ENCODE measurements around the gene OTOG. TPM values are rescaled to one million over a fixed set of nuclear protein-coding genes. Genes with fewer than 3 reads are reported as not detected.

Gene OTOG
- total RNA-seq, 1 donor from 2014 or later: not detected

DNA sequence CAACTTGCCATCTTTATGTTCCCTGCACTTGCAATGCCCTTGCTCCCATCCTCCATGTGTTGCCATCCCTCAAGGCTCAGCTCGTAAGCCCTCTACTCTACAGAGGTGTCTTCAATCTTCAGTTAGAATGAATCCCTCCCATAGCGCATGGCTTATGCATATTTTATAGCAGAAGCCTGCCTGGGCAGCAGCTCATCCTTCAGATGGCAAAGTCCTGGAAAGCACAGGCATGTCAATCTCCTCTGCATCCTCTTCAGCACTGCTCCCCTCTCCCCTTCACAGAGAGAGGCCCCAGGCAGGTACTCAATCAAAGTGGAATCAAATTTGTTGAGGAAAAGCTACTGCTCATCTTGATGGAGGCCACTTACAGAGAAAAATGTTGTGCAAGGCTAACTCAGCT lies 39.3 kb upstream of the OTOG start:
- Histone ChIP-seq H3K4me3 (no peak overlapping the region), H3K27me3 (no peaks in the 10 kb centered on the region), H3K27ac (no peak overlapping the region), H3K4me1 (no peaks in the 10 kb centered on the region), H3K36me3 (no peaks in the 10 kb centered on the region), H3K9me3 (no peaks in the 10 kb centered on the region)
- intact Hi-C loops (cut with DNase I): no loop called here
- DNase-seq (ENCODE audit: extremely low spot score in 2 of 2): no peak
- TF ChIP-seq POLR2AphosphoS5 (IDR thresholded peaks at IDR 0.05; ENCODE audit: insufficient read depth in 1 of 2, low read depth in 1 of 2) (no peak), POLR2A (IDR thresholded peaks at IDR 0.05) (no peak)
- TF ChIP-seq, protein P1, sequence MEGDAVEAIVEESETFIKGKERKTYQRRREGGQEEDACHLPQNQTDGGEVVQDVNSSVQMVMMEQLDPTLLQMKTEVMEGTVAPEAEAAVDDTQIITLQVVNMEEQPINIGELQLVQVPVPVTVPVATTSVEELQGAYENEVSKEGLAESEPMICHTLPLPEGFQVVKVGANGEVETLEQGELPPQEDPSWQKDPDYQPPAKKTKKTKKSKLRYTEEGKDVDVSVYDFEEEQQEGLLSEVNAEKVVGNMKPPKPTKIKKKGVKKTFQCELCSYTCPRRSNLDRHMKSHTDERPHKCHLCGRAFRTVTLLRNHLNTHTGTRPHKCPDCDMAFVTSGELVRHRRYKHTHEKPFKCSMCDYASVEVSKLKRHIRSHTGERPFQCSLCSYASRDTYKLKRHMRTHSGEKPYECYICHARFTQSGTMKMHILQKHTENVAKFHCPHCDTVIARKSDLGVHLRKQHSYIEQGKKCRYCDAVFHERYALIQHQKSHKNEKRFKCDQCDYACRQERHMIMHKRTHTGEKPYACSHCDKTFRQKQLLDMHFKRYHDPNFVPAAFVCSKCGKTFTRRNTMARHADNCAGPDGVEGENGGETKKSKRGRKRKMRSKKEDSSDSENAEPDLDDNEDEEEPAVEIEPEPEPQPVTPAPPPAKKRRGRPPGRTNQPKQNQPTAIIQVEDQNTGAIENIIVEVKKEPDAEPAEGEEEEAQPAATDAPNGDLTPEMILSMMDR (IDR thresholded peaks at IDR 0.05): no peak

DNA sequence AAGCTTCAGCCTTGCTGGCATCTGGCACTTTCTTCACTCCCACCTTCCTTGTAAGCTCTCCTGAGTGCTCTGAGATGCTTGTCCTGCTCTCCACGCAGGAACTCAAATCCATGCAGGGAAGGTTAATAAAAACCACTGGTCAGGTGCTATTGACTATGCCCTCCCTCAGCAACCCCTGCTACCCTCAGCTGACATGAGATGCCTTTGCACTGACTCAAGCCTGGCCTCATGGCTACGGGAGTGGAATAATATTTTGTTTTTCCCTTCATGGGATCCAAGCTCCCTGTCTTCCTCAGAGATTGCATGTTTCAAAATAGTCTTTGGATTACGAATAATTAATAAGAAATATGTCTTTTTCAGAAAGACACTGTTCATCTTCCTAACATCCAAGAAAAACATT lies 38.8 kb upstream of the OTOG start:
- H3K9me3 ChIP-seq: no peaks in the 10 kb centered on the region
- H3K27ac ChIP-seq: no peak overlapping the region
- intact Hi-C loops (cut with DNase I): no loop called here
- no peaks in the 10 kb centered on the region for H3K27me3 ChIP-seq
- no peaks in the 10 kb centered on the region for H3K4me1 ChIP-seq
- H3K4me3 ChIP-seq: no peak overlapping the region
- no peak for DNase-seq (ENCODE audit: extremely low spot score in 2 of 2)
- TF ChIP-seq POLR2A (IDR thresholded peaks at IDR 0.05): no peak
- TF ChIP-seq, protein P1 (IDR thresholded peaks at IDR 0.05): no peak
- TF ChIP-seq POLR2AphosphoS5 (IDR thresholded peaks at IDR 0.05; ENCODE audit: insufficient read depth in 1 of 2, low read depth in 1 of 2): no peak
- H3K36me3 ChIP-seq: no peaks in the 10 kb centered on the region

DNA sequence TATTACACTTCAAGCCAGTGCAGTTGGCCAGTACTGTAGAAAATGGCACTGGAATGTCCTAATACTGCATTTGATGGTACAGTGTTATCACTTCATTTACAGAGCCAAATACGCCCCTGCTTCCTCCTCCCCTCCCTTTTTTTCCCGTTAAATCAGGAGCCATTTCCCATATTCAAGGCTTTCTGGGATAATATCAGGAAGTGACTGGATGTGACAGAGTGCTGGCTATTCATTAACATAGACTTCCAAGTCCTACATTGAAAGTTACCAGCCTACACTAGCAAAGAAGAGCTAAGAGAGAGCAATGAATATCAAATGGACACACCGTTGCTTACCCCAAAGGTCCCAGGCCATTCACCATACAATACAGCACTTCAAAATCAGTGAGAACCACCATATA lies 38.3 kb upstream of the OTOG start:
- no peak overlapping the region for H3K27ac ChIP-seq
- H3K4me3 ChIP-seq: no peak overlapping the region
- intact Hi-C loops (cut with DNase I): no loop called here
- no peaks in the 10 kb centered on the region for H3K27me3 ChIP-seq
- DNase-seq (ENCODE audit: extremely low spot score in 2 of 2): no peak
- H3K4me1 ChIP-seq: no peaks in the 10 kb centered on the region
- TF ChIP-seq, protein P1 (IDR thresholded peaks at IDR 0.05): no peak
- TF ChIP-seq POLR2AphosphoS5 (IDR thresholded peaks at IDR 0.05; ENCODE audit: insufficient read depth in 1 of 2, low read depth in 1 of 2) (no peak), POLR2A (IDR thresholded peaks at IDR 0.05) (no peak)
- H3K9me3 ChIP-seq: no peaks in the 10 kb centered on the region
- no peaks in the 10 kb centered on the region for H3K36me3 ChIP-seq

DNA sequence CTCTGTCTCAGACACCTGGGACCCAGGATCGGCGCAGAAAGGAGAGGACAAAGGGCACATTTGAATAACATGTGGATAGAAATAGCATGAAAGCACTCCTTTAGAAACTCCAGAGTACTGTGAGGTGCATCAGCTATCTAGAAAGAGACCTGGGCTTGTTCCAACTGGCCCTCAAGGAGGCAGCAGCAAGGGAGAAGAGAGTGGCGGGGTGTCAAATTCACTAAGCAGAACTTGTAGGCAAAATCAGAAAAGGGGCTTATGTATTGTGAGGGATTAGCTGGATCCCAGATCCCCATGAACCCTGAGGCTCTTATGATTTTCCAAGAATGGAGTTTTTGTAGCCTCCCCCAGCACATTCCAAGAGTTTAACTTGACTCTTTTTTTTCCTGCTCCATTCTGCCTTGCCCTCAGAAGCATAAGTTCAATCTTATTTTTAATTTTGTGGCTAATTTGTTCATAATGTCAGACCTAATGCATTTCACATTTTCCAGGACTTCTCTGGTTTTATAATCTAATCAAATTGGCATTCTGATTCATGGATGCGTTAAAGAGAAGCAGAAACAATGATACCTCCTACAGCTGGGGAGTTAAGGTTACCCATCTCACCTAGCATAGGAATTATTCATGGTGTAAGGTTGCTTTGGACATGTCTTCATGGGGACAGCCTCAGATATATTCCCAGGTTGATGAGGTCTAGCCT lies 36.4 kb upstream of the OTOG start:
- H3K4me1 ChIP-seq: no peaks in the 10 kb centered on the region
- DNase-seq (ENCODE audit: extremely low spot score in 2 of 2): no peak
- H3K36me3 ChIP-seq: no peaks in the 10 kb centered on the region
- intact Hi-C loops (cut with DNase I): no loop called here
- TF ChIP-seq POLR2AphosphoS5 (IDR thresholded peaks at IDR 0.05; ENCODE audit: insufficient read depth in 1 of 2, low read depth in 1 of 2): no peak
- H3K9me3 ChIP-seq: no peaks in the 10 kb centered on the region
- H3K27ac ChIP-seq: no peak overlapping the region
- H3K4me3 ChIP-seq: no peak overlapping the region
- no peaks in the 10 kb centered on the region for H3K27me3 ChIP-seq

DNA sequence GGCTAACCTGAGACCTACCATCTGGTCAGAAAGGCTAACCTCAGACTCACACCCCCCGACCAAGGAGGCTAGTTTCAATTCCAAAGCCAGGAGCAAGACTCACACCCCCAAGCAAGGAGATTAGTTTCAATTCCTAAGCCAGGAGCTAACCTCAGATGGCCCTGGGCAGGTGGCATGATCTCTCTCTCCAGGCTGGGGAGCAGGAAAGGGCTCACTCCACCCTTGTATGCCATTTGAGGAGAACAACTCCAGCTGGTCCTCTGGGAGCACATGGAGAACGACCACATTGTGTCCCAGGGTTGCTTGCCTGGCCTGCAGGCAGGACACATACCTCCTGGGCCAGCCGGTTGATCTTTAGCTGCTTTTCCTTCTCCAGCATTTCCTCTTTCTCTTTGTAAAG lies 35.5 kb upstream of the OTOG start:
- no peaks in the 10 kb centered on the region for H3K27me3 ChIP-seq
- no peaks in the 10 kb centered on the region for H3K4me1 ChIP-seq
- no peak for DNase-seq (ENCODE audit: extremely low spot score in 2 of 2)
- no peak overlapping the region for H3K4me3 ChIP-seq
- H3K27ac ChIP-seq: no peak overlapping the region
- no peaks in the 10 kb centered on the region for H3K9me3 ChIP-seq
- no peak for TF ChIP-seq POLR2A (IDR thresholded peaks at IDR 0.05)
- TF ChIP-seq POLR2AphosphoS5 (IDR thresholded peaks at IDR 0.05; ENCODE audit: insufficient read depth in 1 of 2, low read depth in 1 of 2): no peak
- TF ChIP-seq, protein P1 (IDR thresholded peaks at IDR 0.05): no peak
- H3K36me3 ChIP-seq: no peaks in the 10 kb centered on the region
- intact Hi-C loops (cut with DNase I): no loop called here

Measured in vagina (tissue), 2 donors.